Activated naive CD4-positive, alpha-beta T cell treated with anti-CD3 and anti-CD28 coated beads, Interleukin-2, amount 50 U/mL, for 24 hours (primary cell): ENCODE data around the gene EHD1.

Source experiments
- H3K27ac Mint-ChIP-seq: one replicate; pipeline ENCODE4 v1.8.0; 2021; ENCODE audit warnings: mild to moderate bottlenecking, mixed read lengths
- H3K27me3 Mint-ChIP-seq: one replicate; pipeline ENCODE4 v1.8.0; 2021; ENCODE audit warnings: mixed read lengths
- H3K36me3 Mint-ChIP-seq: one replicate; pipeline ENCODE4 v1.8.0; 2021; ENCODE audit warnings: mixed read lengths
- H3K4me1 Mint-ChIP-seq: one replicate; pipeline ENCODE4 v1.8.0; 2021; ENCODE audit warnings: mixed read lengths
- H3K4me3 Mint-ChIP-seq: one replicate; pipeline ENCODE4 v1.8.0; 2021; ENCODE audit warnings: mild to moderate bottlenecking, mixed read lengths
- H3K9me3 Mint-ChIP-seq: one replicate; pipeline ENCODE4 v1.8.0; 2021; ENCODE audit warnings: mixed read lengths

Gene EHD1

GRCh38 chr11:64863391-64864060, 14.9 kb downstream of the EHD1 start:
- H3K4me3 Mint-ChIP-seq, result peak overlapping the region; percentile 44
- no peaks in the 10 kb centered on the region for H3K27me3 Mint-ChIP-seq
- peak overlapping the region; percentile 95 for H3K27ac Mint-ChIP-seq
- H3K4me1 Mint-ChIP-seq, result peaks cover 87% of the 10 kb centered on the region
- H3K36me3 Mint-ChIP-seq, result peaks cover 17% of the 10 kb centered on the region
- H3K9me3 Mint-ChIP-seq, result no peaks in the 10 kb centered on the region

GRCh38 chr11:64862987-64863390, 15.4 kb downstream of the EHD1 start:
- H3K27ac Mint-ChIP-seq, result peak overlapping the region; percentile 95
- H3K36me3 Mint-ChIP-seq, result peaks cover 12% of the 10 kb centered on the region
- peak overlapping the region; percentile 79 for H3K4me3 Mint-ChIP-seq
- no peaks in the 10 kb centered on the region for H3K27me3 Mint-ChIP-seq
- peaks cover 85% of the 10 kb centered on the region for H3K4me1 Mint-ChIP-seq
- no peaks in the 10 kb centered on the region for H3K9me3 Mint-ChIP-seq

GRCh38 chr11:64861227-64861975, 17.0 kb downstream of the EHD1 start:
- peaks cover 85% of the 10 kb centered on the region for H3K4me1 Mint-ChIP-seq
- H3K4me3 Mint-ChIP-seq, result no peak overlapping the region
- peaks cover 8% of the 10 kb centered on the region for H3K36me3 Mint-ChIP-seq
- no peaks in the 10 kb centered on the region for H3K9me3 Mint-ChIP-seq
- H3K27ac Mint-ChIP-seq, result peak overlapping the region; percentile 97
- H3K27me3 Mint-ChIP-seq, result no peaks in the 10 kb centered on the region

GRCh38 chr11:64859542-64860414, 18.6 kb downstream of the EHD1 start:
- Mint-ChIP-seq H3K27ac (peak overlapping the region; percentile 93), H3K4me3 (peak overlapping the region; percentile 81), H3K27me3 (no peaks in the 10 kb centered on the region), H3K9me3 (no peaks in the 10 kb centered on the region), H3K36me3 (peaks cover 7% of the 10 kb centered on the region), H3K4me1 (peaks cover 85% of the 10 kb centered on the region)

GRCh38 chr11:64858467-64859263, 19.8 kb downstream of the EHD1 start:
- Mint-ChIP-seq H3K9me3 (no peaks in the 10 kb centered on the region), H3K4me3 (peak overlapping the region; percentile 81), H3K27me3 (no peaks in the 10 kb centered on the region), H3K4me1 (peaks cover 84% of the 10 kb centered on the region), H3K27ac (peak overlapping the region; percentile 93), H3K36me3 (peaks cover 7% of the 10 kb centered on the region)

GRCh38 chr11:64857485-64857884, 20.9 kb downstream of the EHD1 start:
- peaks cover 7% of the 10 kb centered on the region for H3K36me3 Mint-ChIP-seq
- H3K4me1 Mint-ChIP-seq, result peaks cover 84% of the 10 kb centered on the region
- H3K9me3 Mint-ChIP-seq, result no peaks in the 10 kb centered on the region
- H3K4me3 Mint-ChIP-seq, result peak overlapping the region; percentile 19
- H3K27ac Mint-ChIP-seq, result peak overlapping the region; percentile 55
- no peaks in the 10 kb centered on the region for H3K27me3 Mint-ChIP-seq

GRCh38 chr11:64856382-64857227, 21.8 kb downstream of the EHD1 start:
- Mint-ChIP-seq H3K4me3 (peak overlapping the region; percentile 63), H3K4me1 (peaks cover 86% of the 10 kb centered on the region), H3K27me3 (no peaks in the 10 kb centered on the region), H3K36me3 (peaks cover 7% of the 10 kb centered on the region), H3K9me3 (no peaks in the 10 kb centered on the region), H3K27ac (peak overlapping the region; percentile 76)

GRCh38 chr11:64855596-64856304, 22.7 kb downstream of the EHD1 start:
- H3K36me3 Mint-ChIP-seq, result peaks cover 7% of the 10 kb centered on the region

GRCh38 chr11:64854534-64855502, 23.6 kb downstream of the EHD1 start:
- Mint-ChIP-seq H3K4me1 (peaks cover 85% of the 10 kb centered on the region), H3K27me3 (no peaks in the 10 kb centered on the region), H3K4me3 (peak overlapping the region; percentile 44), H3K27ac (peak overlapping the region; percentile 87), H3K9me3 (no peaks in the 10 kb centered on the region), H3K36me3 (peaks cover 7% of the 10 kb centered on the region)

More at GRCh38 chr11:64855596-64856304, 22.7 kb downstream of the EHD1 start:
- H3K27me3 Mint-ChIP-seq, result no peaks in the 10 kb centered on the region
- H3K27ac Mint-ChIP-seq, result peak overlapping the region; percentile 87
- H3K4me1 Mint-ChIP-seq, result peaks cover 88% of the 10 kb centered on the region
- peak overlapping the region; percentile 66 for H3K4me3 Mint-ChIP-seq
- H3K9me3 Mint-ChIP-seq, result no peaks in the 10 kb centered on the region

GRCh38 chr11:64854157-64854533, 24.3 kb downstream of the EHD1 start:
- peaks cover 7% of the 10 kb centered on the region for H3K36me3 Mint-ChIP-seq
- no peak overlapping the region for H3K27ac Mint-ChIP-seq
- H3K4me3 Mint-ChIP-seq, result peak overlapping the region; percentile 7
- H3K9me3 Mint-ChIP-seq, result no peaks in the 10 kb centered on the region
- H3K27me3 Mint-ChIP-seq, result no peaks in the 10 kb centered on the region
- peaks cover 85% of the 10 kb centered on the region for H3K4me1 Mint-ChIP-seq

GRCh38 chr11:64853709-64854108, 24.7 kb downstream of the EHD1 start:
- Mint-ChIP-seq H3K27me3 (no peaks in the 10 kb centered on the region), H3K36me3 (peaks cover 7% of the 10 kb centered on the region), H3K27ac (peak overlapping the region; percentile 96), H3K4me3 (peak overlapping the region; percentile 59), H3K4me1 (peaks cover 85% of the 10 kb centered on the region), H3K9me3 (no peaks in the 10 kb centered on the region)

- no peaks in the 10 kb centered on the region for H3K27me3 Mint-ChIP-seq
- peaks cover 6% of the 10 kb centered on the region for H3K36me3 Mint-ChIP-seq
- peak overlapping the region; percentile 96 for H3K27ac Mint-ChIP-seq
- H3K9me3 Mint-ChIP-seq, result no peaks in the 10 kb centered on the region
- H3K4me1 Mint-ChIP-seq, result peaks cover 87% of the 10 kb centered on the region
- peak overlapping the region; percentile 59 for H3K4me3 Mint-ChIP-seq
Measured at GRCh38 chr11:64852804-64853509, 25.5 kb downstream of the EHD1 start.
